NCI-H2171 (cell line): ENCODE data around the gene TSC2.

Experiments
- DNase-seq: peaks from one replicate; lab custom pipeline; 2025; lab: John Stamatoyannopoulos, UW

TSC2 gene

GRCh38 chr16:2043667-2044451, 3.9 kb upstream of the TSC2 start:
- no peak for DNase-seq

- no peak for DNase-seq
Measured at GRCh38 chr16:2044541-2044940, 3.2 kb upstream of the TSC2 start.

- DNase-seq = no peak
Measured at GRCh38 chr16:2045965-2046892, 1.6 kb upstream of the TSC2 start.

- DNase-seq = no peak
Measured at GRCh38 chr16:2046893-2047329, 874 bp upstream of the TSC2 start.

DNA sequence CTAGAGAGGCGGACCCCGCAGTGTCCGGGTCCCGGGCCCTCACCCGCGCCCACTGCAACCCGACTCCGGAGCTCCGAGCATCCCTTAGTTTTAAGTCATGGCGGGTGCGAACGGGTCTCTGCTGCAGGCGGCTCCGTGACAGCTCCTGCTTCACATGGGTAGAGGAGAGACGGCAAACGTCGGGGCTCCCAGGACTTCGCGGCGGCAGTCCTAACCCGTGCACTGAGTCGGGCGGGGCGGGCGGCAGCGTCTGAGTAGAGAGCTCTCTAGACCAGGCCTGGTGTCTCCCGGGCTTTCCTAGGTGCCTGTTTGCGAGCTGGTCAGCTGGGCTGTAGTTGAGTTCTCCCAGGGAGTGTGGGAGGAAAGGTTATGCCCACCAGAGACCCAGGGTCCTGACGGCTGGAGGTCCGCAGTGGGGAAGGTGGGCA, 345 bp downstream of the TSC2 start:
- DNase-seq = no peak

GRCh38 chr16:2053211-2053610, 5.4 kb downstream of the TSC2 start:
- DNase-seq = no peak

DNA sequence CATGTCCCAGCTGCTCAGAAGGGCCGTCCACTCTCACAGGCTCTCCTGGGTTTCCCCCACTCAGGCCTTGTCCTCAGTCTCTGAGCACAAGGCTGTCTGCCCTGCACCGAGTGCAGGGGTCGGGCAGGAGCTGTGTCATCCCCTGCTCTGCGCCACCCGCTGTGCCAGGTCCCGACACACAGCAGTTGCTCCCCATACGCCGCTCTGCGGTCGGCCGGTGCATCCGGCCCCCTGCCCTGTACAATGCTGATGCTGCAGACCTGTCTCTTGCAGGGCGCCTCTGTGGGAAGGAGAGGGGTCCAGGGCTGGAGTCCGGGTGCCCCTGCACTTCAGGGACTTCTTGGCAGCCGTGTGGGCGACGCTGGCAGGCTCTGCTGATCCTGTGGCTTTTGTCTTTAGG, 6.1 kb downstream of the TSC2 start:
- DNase-seq = no peak

- peak; percentile 44 for DNase-seq
Measured at GRCh38 chr16:2054543-2055245, 6.9 kb downstream of the TSC2 start.

DNA sequence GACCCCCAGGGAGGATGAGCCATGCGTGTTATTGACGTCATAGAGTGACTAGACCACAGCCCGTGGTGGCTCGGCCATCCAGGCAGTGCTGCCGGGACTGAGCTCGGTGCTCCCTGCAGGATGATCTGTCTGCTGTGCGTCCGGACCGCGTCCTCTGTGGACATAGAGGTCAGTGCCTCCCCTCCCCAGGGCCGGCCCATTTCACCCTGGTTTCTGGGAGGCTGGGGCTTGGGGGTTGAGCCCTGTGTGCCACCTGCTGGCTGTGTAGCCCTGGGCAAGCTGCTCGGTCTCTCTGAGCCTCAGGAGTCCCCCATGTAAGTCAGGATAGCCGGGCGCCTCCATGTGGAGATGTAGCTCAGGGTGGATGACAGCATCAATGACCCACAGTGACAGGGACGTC, 8.3 kb downstream of the TSC2 start:
- no peak for DNase-seq

DNA sequence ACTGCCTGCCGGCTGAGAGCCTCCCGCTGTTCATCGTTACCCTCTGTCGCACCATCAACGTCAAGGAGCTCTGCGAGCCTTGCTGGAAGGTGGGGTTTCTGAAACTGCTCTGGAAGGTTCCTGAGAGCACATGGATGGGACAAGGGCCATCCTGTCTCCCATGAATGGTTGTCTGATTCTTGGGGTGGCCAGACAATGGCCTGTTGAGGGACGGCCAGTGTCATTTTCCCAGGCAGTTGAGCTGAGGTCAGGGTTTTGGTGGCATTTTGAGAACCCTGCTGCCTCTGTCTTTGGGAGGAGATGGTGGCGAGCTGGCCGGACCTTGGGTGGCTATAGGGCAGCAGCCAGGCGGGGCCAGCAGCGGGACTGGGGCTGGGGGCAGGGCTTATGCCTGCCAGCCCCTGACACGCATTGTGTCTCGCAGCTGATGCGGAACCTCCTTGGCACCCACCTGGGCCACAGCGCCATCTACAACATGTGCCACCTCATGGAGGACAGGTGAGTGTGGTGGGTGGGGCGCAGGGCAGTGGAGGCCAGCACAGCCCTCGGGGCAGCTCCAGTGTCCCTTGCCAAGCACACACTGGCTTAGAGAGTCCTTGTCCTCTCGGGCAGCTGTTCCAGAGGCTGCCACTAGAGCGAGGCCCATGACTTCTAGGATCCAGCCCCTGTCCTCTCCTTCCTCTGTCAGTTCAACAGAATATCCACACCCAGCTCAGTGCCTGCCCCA, 9.1 kb downstream of the TSC2 start:
- no peak for DNase-seq

DNA sequence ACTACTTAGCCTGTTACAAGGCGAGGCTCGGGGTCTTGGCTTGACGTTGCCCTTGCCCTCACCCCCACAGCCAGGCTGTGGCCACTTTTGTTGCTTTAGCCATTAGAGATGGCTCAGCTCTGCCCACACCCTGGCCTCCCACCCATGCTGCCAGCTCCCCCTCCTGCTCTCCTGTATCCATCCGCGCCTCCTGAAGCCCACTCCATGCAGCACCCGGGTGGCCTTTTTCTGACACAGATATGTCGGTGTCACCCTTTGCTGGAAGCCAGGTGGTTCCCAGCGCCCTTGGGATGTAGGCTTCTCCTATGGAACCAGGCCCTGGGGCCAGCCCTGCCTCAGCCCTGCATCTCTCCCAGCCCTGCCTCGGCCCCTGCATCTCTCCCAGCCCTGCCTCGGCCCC, 9.7 kb downstream of the TSC2 start:
- no peak for DNase-seq

GRCh38 chr16:2058420-2058819, 10.6 kb downstream of the TSC2 start:
- peak; percentile 85 for DNase-seq

DNA sequence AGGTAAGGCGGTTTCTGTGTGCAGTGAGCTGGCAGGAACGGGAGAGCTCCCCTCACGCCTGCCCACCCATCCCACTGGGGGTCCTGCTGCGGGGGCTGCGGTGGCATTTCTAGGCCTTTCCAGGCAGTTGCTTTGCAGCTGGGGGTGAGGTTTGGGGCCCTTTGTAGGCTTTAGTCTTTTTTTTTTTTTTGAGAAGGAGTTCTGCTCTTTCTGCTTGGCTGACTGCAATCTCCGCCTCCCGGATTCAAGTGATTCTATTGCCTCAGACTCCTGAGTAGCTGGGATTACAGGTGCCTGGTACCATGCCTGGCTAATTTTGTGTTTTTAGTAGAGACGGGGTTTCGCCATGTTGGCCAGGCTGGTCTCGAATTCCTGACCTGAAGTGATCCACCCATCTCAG, 11.1 kb downstream of the TSC2 start:
- peak; percentile 72 for DNase-seq

- no peak for DNase-seq
Measured at GRCh38 chr16:2060346-2060745, 12.6 kb downstream of the TSC2 start.

DNA sequence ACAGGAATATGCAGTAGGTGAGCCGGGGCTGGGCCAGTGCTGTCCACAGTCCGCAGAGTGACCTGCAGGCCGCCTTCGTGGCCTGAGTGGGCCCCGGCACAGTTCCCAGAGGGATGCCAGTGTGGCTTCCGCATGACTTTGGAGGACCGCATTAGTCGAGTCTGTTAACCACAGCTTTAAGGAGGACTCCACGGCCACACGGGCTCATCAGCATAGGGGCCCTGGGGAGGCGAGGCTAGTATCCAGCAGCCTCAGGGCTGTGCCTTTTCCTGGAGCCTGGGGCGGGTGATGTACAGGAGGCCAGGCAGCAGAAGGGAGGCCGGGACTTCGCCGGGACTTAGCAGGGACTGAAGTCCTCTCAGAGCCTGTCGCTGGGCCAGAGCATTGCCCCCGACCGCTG, 13.2 kb downstream of the TSC2 start:
- DNase-seq = no peak

GRCh38 chr16:2061526-2061925, 13.7 kb downstream of the TSC2 start:
- DNase-seq = no peak

- no peak for DNase-seq
Measured at GRCh38 chr16:2062801-2063200, 15.0 kb downstream of the TSC2 start.

DNA sequence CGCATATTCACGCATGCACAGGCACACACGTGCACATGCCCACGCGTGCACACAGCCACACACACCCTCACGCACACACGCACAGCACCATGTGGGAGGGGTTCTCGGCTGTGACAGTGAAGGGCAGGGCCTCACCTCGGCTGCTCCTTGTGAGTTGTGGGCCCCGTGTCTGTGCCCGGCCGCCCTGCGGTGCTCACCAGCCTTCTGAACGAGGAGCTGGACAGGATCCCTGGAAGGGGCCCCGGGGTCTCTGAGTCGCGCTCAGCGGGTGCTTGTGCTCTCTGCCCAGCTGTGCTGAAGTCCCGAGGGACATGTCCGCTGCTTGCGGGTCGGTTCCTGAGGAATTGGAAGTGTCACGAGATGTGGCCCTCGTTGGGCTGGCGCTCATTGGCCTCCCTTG, 16.1 kb downstream of the TSC2 start:
- DNase-seq = no peak

GRCh38 chr16:2064368-2064945, 16.7 kb downstream of the TSC2 start:
- no peak for DNase-seq

GRCh38 chr16:2066139-2066538, 18.4 kb downstream of the TSC2 start:
- no peak for DNase-seq
